Measurements from ENCODE around the gene DYRK3. TPM values are rescaled to one million over a fixed set of nuclear protein-coding genes. Genes with fewer than 3 reads are reported as not detected.

The DYRK3 gene
- total RNA-seq, 2 experiments from 2014 or later: 1.6 to 1.7 TPM

GRCh38 chr1:206651958-206652890 lies 16.9 kb downstream of the DYRK3 start:
- no peak for ATAC-seq (ENCODE audit: poor library complexity)
- no peaks in the 10 kb centered on the region for H3K27me3 ChIP-seq (ENCODE audit: control insufficient read depth in 1 of 2, insufficient read depth in 2 of 2, low read length in 2 of 2)
- no peaks in the 10 kb centered on the region for H3K4me1 Mint-ChIP-seq (ENCODE audit: low read depth)

GRCh38 chr1:206653715-206654459 lies 18.6 kb downstream of the DYRK3 start:
- H3K4me3 Mint-ChIP-seq: no peak overlapping the region
- H3K9me3 ChIP-seq (ENCODE audit: control insufficient read depth in 1 of 2, insufficient read depth in 1 of 2, low read length in 2 of 2): no peaks in the 10 kb centered on the region
- CTCF ChIA-PET: interaction anchor here (1.1 kb wide), 1 partner anchor 18 kb away, joined by 3 read pairs; the partner anchor contains the start of gene DYRK3
- POLR2A ChIA-PET: no interaction called here
- no peak overlapping the region for H3K27ac ChIP-seq (ENCODE audit: low read depth in 1 of 2, low read length in 2 of 2)
- ATAC-seq (ENCODE audit: poor library complexity) (no peak), DNase-seq (no peak)
- no peak overlapping the region for H3K27ac Mint-ChIP-seq
- H3K4me1 Mint-ChIP-seq (ENCODE audit: low read depth): no peaks in the 10 kb centered on the region
- H3K4me3 ChIP-seq (ENCODE audit: low read length): no peak overlapping the region
- peaks cover 21% of the 10 kb centered on the region for H3K27me3 Mint-ChIP-seq
- no peak for TF ChIP-seq CTCF (IDR thresholded peaks at IDR 0.05)
- intact Hi-C loops (cut with DNase I, micrococcal nuclease): no loop called here
- H3K4me1 ChIP-seq (ENCODE audit: insufficient read depth, low read length): peaks cover 6% of the 10 kb centered on the region
- no peaks in the 10 kb centered on the region for H3K9me3 Mint-ChIP-seq
- no peaks in the 10 kb centered on the region for H3K36me3 Mint-ChIP-seq (ENCODE audit: low read depth)
- H3K36me3 ChIP-seq (ENCODE audit: insufficient read depth, low read length): no peaks in the 10 kb centered on the region
- H3K27me3 ChIP-seq (ENCODE audit: control insufficient read depth in 1 of 2, insufficient read depth in 2 of 2, low read length in 2 of 2): peaks cover 7 to 15% of the 10 kb centered on the region in 2 experiments

More at GRCh38 chr1:206651958-206652890, 16.9 kb downstream of the DYRK3 start:
- H3K9me3 Mint-ChIP-seq: no peaks in the 10 kb centered on the region
- H3K36me3 ChIP-seq (ENCODE audit: insufficient read depth, low read length): no peaks in the 10 kb centered on the region
- ChIA-PET POLR2A (no interaction called here), CTCF (no interaction called here)
- H3K27me3 Mint-ChIP-seq: peaks cover 5% of the 10 kb centered on the region
- H3K27ac ChIP-seq (ENCODE audit: low read depth in 1 of 2, low read length in 2 of 2): no peak overlapping the region
- no peak overlapping the region for H3K4me3 ChIP-seq (ENCODE audit: low read length)
- H3K9me3 ChIP-seq (ENCODE audit: control insufficient read depth in 1 of 2, insufficient read depth in 1 of 2, low read length in 2 of 2): no peaks in the 10 kb centered on the region
- no peaks in the 10 kb centered on the region for H3K36me3 Mint-ChIP-seq (ENCODE audit: low read depth)
- H3K27ac Mint-ChIP-seq: no peak overlapping the region
- intact Hi-C loops (cut with DNase I, micrococcal nuclease): no loop called here
- no peak for TF ChIP-seq CTCF (IDR thresholded peaks at IDR 0.05)
- no peak overlapping the region for H3K4me3 Mint-ChIP-seq
- DNase-seq: no peak
- no peaks in the 10 kb centered on the region for H3K4me1 ChIP-seq (ENCODE audit: insufficient read depth, low read length)

- Mint-ChIP-seq H3K27me3 (peaks cover 24% of the 10 kb centered on the region), H3K9me3 (no peaks in the 10 kb centered on the region), H3K4me3 (no peak overlapping the region), H3K36me3 (ENCODE audit: low read depth) (no peaks in the 10 kb centered on the region), H3K27ac (no peak overlapping the region), H3K4me1 (ENCODE audit: low read depth) (no peaks in the 10 kb centered on the region)
- Histone ChIP-seq H3K27me3 (ENCODE audit: control insufficient read depth in 1 of 2, insufficient read depth in 2 of 2, low read length in 2 of 2) (peaks cover 8 to 18% of the 10 kb centered on the region in 2 experiments), H3K27ac (ENCODE audit: low read depth in 1 of 2, low read length in 2 of 2) (no peak overlapping the region), H3K9me3 (ENCODE audit: control insufficient read depth in 1 of 2, insufficient read depth in 1 of 2, low read length in 2 of 2) (no peaks in the 10 kb centered on the region), H3K4me3 (ENCODE audit: low read length) (no peak overlapping the region), H3K36me3 (ENCODE audit: insufficient read depth, low read length) (no peaks in the 10 kb centered on the region), H3K4me1 (ENCODE audit: insufficient read depth, low read length) (peaks cover 6% of the 10 kb centered on the region)
- POLR2A ChIA-PET: no interaction called here
- CTCF ChIA-PET: no interaction called here
- ATAC-seq (ENCODE audit: poor library complexity) (no peak), DNase-seq (no peak)
- intact Hi-C loops (cut with DNase I, micrococcal nuclease): no loop called here
- TF ChIP-seq CTCF (IDR thresholded peaks at IDR 0.05): no peak
Measured at GRCh38 chr1:206654828-206655227, 19.5 kb downstream of the DYRK3 start.
